SK-N-SH (cell line): Measurements from ENCODE around the gene DCHS1. TPM values are rescaled to one million over a fixed set of nuclear protein-coding genes. Genes with fewer than 3 reads are reported as not detected.

Source experiments
- CTCF ChIA-PET: fragments of 300-600, 350-600 bp; formaldehyde crosslinking; extraction: SDS; loops from one replicate; lab custom pipeline; 2021; lab: Yijun Ruan, JAX
- POLR2A ChIA-PET: fragments of 350-600 bp; sonication (Branson Sonifier 250); formaldehyde crosslinking; extraction: SDS; loops from one replicate; lab custom pipeline; 2020; ENCODE audit warnings: antibody characterized with exemption, inconsistent platforms; lab: Yijun Ruan, JAX
- DNase-seq: peaks from one replicate; pipeline ENCODE4 v3.0.0; 2012
- H2AFZ ChIP-seq: fragments of 200-600 bp; sonication (generic); 2 replicates; pipeline ENCODE4 v1.8.1; 2016; ENCODE audit warnings: antibody characterized with exemption, mild to moderate bottlenecking, low read depth
- H3F3A ChIP-seq: fragments of 200-600 bp; sonication (generic); replicated peaks from 2 replicates; pipeline ENCODE3; 2016; ENCODE audit warnings: antibody characterized with exemption, mild to moderate bottlenecking; ENCODE audit not compliant: insufficient read depth
- H3K27ac ChIP-seq, 2 experiments: fragments of 200-500 bp in 1 of 2; fragments of 200-600 bp in 1 of 2; sonication (Bioruptor generic) in 1 of 2; sonication (generic), shearing (Covaris generic) in 1 of 2; 2 replicates each; pipeline versions ENCODE4 v1.5.1 to v1.6.1; 2014 to 2016; ENCODE audit warnings: low read depth in 2 of 2, inconsistent platforms in 1 of 2, low read length in 1 of 2, mild to moderate bottlenecking in 1 of 2, mixed read lengths in 1 of 2
- H3K27me3 ChIP-seq: fragments of 200-600 bp; sonication (generic), shearing (Covaris generic); 2 replicates; pipeline ENCODE4 v1.6.1; 2016; ENCODE audit warnings: mixed run types; ENCODE audit not compliant: insufficient read depth
- H3K36me3 ChIP-seq, 2 experiments: fragments of 200-500 bp in 1 of 2; fragments of 200-600 bp in 1 of 2; sonication (Bioruptor generic) in 1 of 2; sonication (generic) in 1 of 2; replicated peaks in 1 of 2; 2 replicates each; pipeline versions ENCODE3 to v1.5.1; 2014 to 2016; ENCODE audit warnings: low read length in 1 of 2, mild to moderate bottlenecking in 1 of 2; ENCODE audit not compliant: insufficient read depth in 2 of 2, control insufficient read depth in 1 of 2
- H3K4me1 ChIP-seq, 2 experiments: fragments of 200-500 bp in 1 of 2; fragments of 200-600 bp in 1 of 2; sonication (Bioruptor generic) in 1 of 2; sonication (generic), shearing (Covaris generic) in 1 of 2; 2 replicates each; pipeline versions ENCODE4 v1.5.1 to v1.6.1; 2014 to 2016; ENCODE audit warnings: low read depth in 1 of 2, low read length in 1 of 2, mixed run types in 1 of 2; ENCODE audit not compliant: insufficient read depth in 2 of 2, control insufficient read depth in 1 of 2
- H3K4me2 ChIP-seq: fragments of 200-600 bp; sonication (generic), shearing (Covaris generic); 2 replicates; pipeline ENCODE4 v1.6.1; 2017; ENCODE audit warnings: mixed run types
- H3K4me3 ChIP-seq, 2 experiments: fragments of 200-500 bp in 1 of 2; fragments of 200-600 bp in 1 of 2; sonication (Bioruptor generic) in 1 of 2; sonication (generic), shearing (Covaris generic) in 1 of 2; 2 replicates each; pipeline versions ENCODE4 v1.5.1 to v1.8.1; 2014 to 2016; ENCODE audit warnings: low read depth in 2 of 2, inconsistent platforms in 1 of 2, low read length in 1 of 2, mild to moderate bottlenecking in 1 of 2, mixed read lengths in 1 of 2, moderate library complexity in 1 of 2
- H3K79me2 ChIP-seq: fragments of 200-600 bp; sonication (generic); 2 replicates; pipeline ENCODE4 v1.8.1; 2017; ENCODE audit warnings: mild to moderate bottlenecking; ENCODE audit not compliant: insufficient read depth
- H3K9ac ChIP-seq: fragments of 200-600 bp; sonication (generic); 2 replicates; pipeline ENCODE4 v1.6.1; 2017; ENCODE audit warnings: mixed run types
- H3K9me2 ChIP-seq: fragments of 200-600 bp; sonication (generic); 2 replicates; pipeline ENCODE4 v1.6.1; 2017; ENCODE audit warnings: mixed run types
- H3K9me3 ChIP-seq: fragments of 200-600 bp; sonication (generic); 2 replicates; pipeline ENCODE4 v1.6.1; 2017; ENCODE audit warnings: mixed run types, mild to moderate bottlenecking, moderate library complexity
- H4K20me1 ChIP-seq: fragments of 200-600 bp; sonication (generic); 2 replicates; pipeline ENCODE4 v1.6.1; 2017; ENCODE audit warnings: mild to moderate bottlenecking, mixed run types; ENCODE audit not compliant: insufficient read depth
- CTCF ChIP-seq: fragments of 200-600 bp; sonication (generic); IDR thresholded peaks from 2 replicates; pipeline ENCODE4 v1.6.1; 2017; ENCODE audit warnings: antibody characterized with exemption, mild to moderate bottlenecking, moderate library complexity
- EZH2phosphoT487 ChIP-seq: fragments of 200-600 bp; sonication (generic); IDR thresholded peaks from 2 replicates; pipeline ENCODE4 v1.6.1; 2017; ENCODE audit warnings: low read depth, mixed run types, mild to moderate bottlenecking, antibody characterized with exemption, moderate library complexity, borderline replicate concordance
- FOXJ3 ChIP-seq: sonication (generic); formaldehyde crosslinking; IDR thresholded peaks from 2 replicates; pipeline ENCODE4 v1.5.1; 2020; ENCODE audit warnings: mild to moderate bottlenecking, missing genetic modification reagents
- IRF3 ChIP-seq: fragments of 150-350 bp; IDR thresholded peaks from 2 replicates; pipeline ENCODE4 v1.6.1; 2016; ENCODE audit warnings: mild to moderate bottlenecking, low read depth, low read length
- JUND ChIP-seq: IDR thresholded peaks from 2 replicates; pipeline ENCODE4 v1.4.0; 2012
- MEF2A ChIP-seq: IDR thresholded peaks from 2 replicates; pipeline ENCODE4 v1.4.0; 2012; ENCODE audit warnings: low read depth, borderline replicate concordance
- MXI1 ChIP-seq: IDR thresholded peaks from 2 replicates; pipeline ENCODE4 v1.6.1; 2012; ENCODE audit warnings: mild to moderate bottlenecking, low read depth, low read length, improper control_type of control experiment
- NFIC ChIP-seq: IDR thresholded peaks from 2 replicates; pipeline ENCODE4 v1.4.0; 2012; ENCODE audit warnings: borderline replicate concordance
- NRF1 ChIP-seq: IDR thresholded peaks from 2 replicates; pipeline ENCODE4 v1.6.1; 2012; ENCODE audit warnings: low read depth, mild to moderate bottlenecking, low read length
- POLR2AphosphoS5 ChIP-seq: IDR thresholded peaks from 2 replicates; pipeline ENCODE4 v1.6.1; 2012; ENCODE audit warnings: low read depth, low read length
- RAD21 ChIP-seq: IDR thresholded peaks from 2 replicates; pipeline ENCODE4 v1.6.1; 2012; ENCODE audit warnings: mild to moderate bottlenecking, low read length
- RCOR1 ChIP-seq: fragments of 150-350 bp; IDR thresholded peaks from 2 replicates; pipeline ENCODE4 v1.6.1; 2017; ENCODE audit warnings: antibody characterized with exemption, low read length
- REST ChIP-seq: IDR thresholded peaks from 2 replicates; pipeline ENCODE4 v1.6.1; 2012; ENCODE audit warnings: mild to moderate bottlenecking, low read depth, low read length, moderate library complexity
- RFX5 ChIP-seq: IDR thresholded peaks from 2 replicates; pipeline ENCODE4 v1.6.1; 2012; ENCODE audit warnings: mild to moderate bottlenecking, improper control_type of control experiment, low read length
- SIN3A ChIP-seq: IDR thresholded peaks from 2 replicates; pipeline ENCODE4 v1.6.1; 2012; ENCODE audit warnings: low read depth, mild to moderate bottlenecking, low read length, moderate library complexity, borderline replicate concordance
- SMC3 ChIP-seq: IDR thresholded peaks from 2 replicates; pipeline ENCODE4 v1.6.1; 2012; ENCODE audit warnings: low read depth, low read length, improper control_type of control experiment
- TAF1 ChIP-seq: IDR thresholded peaks from 2 replicates; pipeline ENCODE4 v1.6.1; 2012; ENCODE audit warnings: low read depth, mild to moderate bottlenecking, low read length, moderate library complexity, borderline replicate concordance
- TEAD4 ChIP-seq: IDR thresholded peaks from 2 replicates; pipeline ENCODE4 v1.4.0; 2012; ENCODE audit warnings: mild to moderate bottlenecking, borderline replicate concordance; ENCODE audit not compliant: insufficient read depth
- USF1 ChIP-seq: IDR thresholded peaks from 2 replicates; pipeline ENCODE4 v1.4.0; 2012; ENCODE audit warnings: low read depth, borderline replicate concordance
- YY1 ChIP-seq: IDR thresholded peaks from 2 replicates; pipeline ENCODE4 v1.4.0; 2012; ENCODE audit warnings: low read depth, mild to moderate bottlenecking
- WGBS: methylation state at CpG from one replicate; pipeline ENCODE4 v1.1.6; 2017; ENCODE audit warnings: low lambda C conversion rate; 5-methylcytosine and 5-hydroxymethylcytosine counted together
- polyA plus RNA-seq, 3 experiments: library from polyadenylated mRNA; depleted of rRNA; stranded (reverse); fragments of >200 nt; gene quantifications; 2 replicates each; pipeline ENCODE4 v1.2.3, GENCODE V29; 2012

The DCHS1 gene
- polyA plus RNA-seq, 1 of the 3 experiments (the other 2 are of a cell fraction) = 5.7 TPM

GRCh38 chr11:6626971-6627761 is 28.4 kb downstream of the DCHS1 start:
- Histone ChIP-seq H3K4me1 (no peaks in the 10 kb centered on the region), H3K9ac (no peak overlapping the region), H4K20me1 (no peaks in the 10 kb centered on the region), H3K27me3 (no peaks in the 10 kb centered on the region), H3K36me3 (peaks cover 0 to 24% of the 10 kb centered on the region in 2 experiments), H3K79me2 (no peaks in the 10 kb centered on the region)
- WGBS = 90% methylated on average over 19 of the region's 19 CpGs
- CTCF ChIA-PET = interaction anchor here (1.4 kb wide), 1 partner anchor 14 kb away, joined by 5 read pairs; no protein-coding TSS in a partner anchor
- TF ChIP-seq YY1 (no peak), NRF1 (no peak), TEAD4 (no peak), SIN3A (no peak), FOXJ3 (CRISPR knock-in tag) (no peak), RCOR1 (no peak), IRF3 (no peak), RAD21 (no peak), EZH2phosphoT487 (no peak), MEF2A (no peak), RFX5 (no peak)
- TF ChIP-seq, all 33 proteins: peak for 0
- H3K9me3 ChIP-seq = no peaks in the 10 kb centered on the region
- no peak overlapping the region for H3K27ac ChIP-seq
- POLR2A ChIA-PET = no interaction called here
- no peak for DNase-seq
- H3K9me2 ChIP-seq = no peaks in the 10 kb centered on the region
- no peak overlapping the region for H3K4me3 ChIP-seq
- H3K4me2 ChIP-seq = no peak overlapping the region
- no peak overlapping the region for H2AFZ ChIP-seq
- H3F3A ChIP-seq = no peaks in the 10 kb centered on the region

- no peaks in the 10 kb centered on the region for H3K79me2 ChIP-seq
- H4K20me1 ChIP-seq = no peaks in the 10 kb centered on the region
- no peak overlapping the region for H2AFZ ChIP-seq
- 85% methylated on average over 12 of the region's 17 CpGs for WGBS
- H3F3A ChIP-seq = no peaks in the 10 kb centered on the region
- H3K9me3 ChIP-seq = no peaks in the 10 kb centered on the region
- H3K9ac ChIP-seq = no peak overlapping the region
- ChIA-PET POLR2A (no interaction called here), CTCF (no interaction called here)
- no peak overlapping the region for H3K4me2 ChIP-seq
- H3K9me2 ChIP-seq = no peaks in the 10 kb centered on the region
- DNase-seq = no peak
- no peak overlapping the region for H3K27ac ChIP-seq
- H3K4me1 ChIP-seq = no peaks in the 10 kb centered on the region
- no peak overlapping the region for H3K4me3 ChIP-seq
- H3K36me3 ChIP-seq = peaks cover 0 to 19% of the 10 kb centered on the region in 2 experiments
- no peaks in the 10 kb centered on the region for H3K27me3 ChIP-seq
- no peak for TF ChIP-seq NFIC
- no peak for TF ChIP-seq JUND
- TF ChIP-seq REST = no peak
- no peak for TF ChIP-seq TAF1
- no peak for TF ChIP-seq CTCF
- TF ChIP-seq POLR2AphosphoS5 = no peak
- TF ChIP-seq EZH2phosphoT487 = no peak
- TF ChIP-seq NRF1 = no peak
- no peak for TF ChIP-seq MXI1
- TF ChIP-seq USF1 = no peak
- no peak for TF ChIP-seq FOXJ3 (CRISPR knock-in tag)
- no peak for TF ChIP-seq SMC3
- TF ChIP-seq RFX5 = no peak
Measured at GRCh38 chr11:6625832-6626420, 29.7 kb downstream of the DCHS1 start.
